ENCODE data around the gene POFUT2.
"Not testable (repeated sequence)": the region's sequence is repeated elsewhere in the genome, so short reads cannot be mapped to it uniquely, and the experiment has no call there.

DNA sequence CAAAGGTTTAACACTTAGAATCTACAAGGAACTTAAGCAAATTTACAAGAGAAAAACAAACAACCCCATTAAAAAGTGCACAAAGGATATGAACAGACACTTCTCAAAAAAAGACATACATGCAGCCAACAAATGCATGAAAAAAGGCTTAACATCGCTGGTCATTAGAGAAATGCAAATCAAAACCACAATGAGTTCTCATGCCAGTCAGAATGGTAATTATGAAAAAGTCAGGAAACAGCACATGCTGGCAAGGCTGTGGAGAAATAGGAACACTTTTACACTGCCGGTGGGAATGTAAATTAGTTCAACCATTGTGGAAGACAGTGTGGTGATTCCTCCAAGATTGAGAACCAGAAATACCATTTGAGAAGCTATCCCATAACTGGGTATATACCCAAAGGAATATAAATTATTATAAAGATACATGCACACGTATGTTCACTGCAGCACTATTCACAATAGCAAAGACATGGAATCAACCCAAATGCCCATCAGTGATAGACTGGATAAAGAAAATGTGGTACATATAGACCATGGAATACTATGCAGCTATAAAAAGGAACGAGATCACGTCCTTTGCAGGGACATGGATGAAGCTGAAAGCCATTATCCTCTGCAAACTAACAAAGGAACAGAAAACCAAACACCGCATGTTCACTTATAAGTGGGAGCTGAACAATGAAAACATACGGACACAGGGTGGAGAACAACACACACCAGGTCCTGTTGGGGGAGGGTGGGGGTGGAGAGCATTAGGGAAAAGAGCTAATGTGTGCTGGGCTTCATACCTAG lies 28.2 kb upstream of the POFUT2 start:
- TF ChIP-seq POLR2AphosphoS5, POLR2A (IDR thresholded peaks at IDR 0.05): not testable (repeated sequence)
- TF ChIP-seq, protein P1, sequence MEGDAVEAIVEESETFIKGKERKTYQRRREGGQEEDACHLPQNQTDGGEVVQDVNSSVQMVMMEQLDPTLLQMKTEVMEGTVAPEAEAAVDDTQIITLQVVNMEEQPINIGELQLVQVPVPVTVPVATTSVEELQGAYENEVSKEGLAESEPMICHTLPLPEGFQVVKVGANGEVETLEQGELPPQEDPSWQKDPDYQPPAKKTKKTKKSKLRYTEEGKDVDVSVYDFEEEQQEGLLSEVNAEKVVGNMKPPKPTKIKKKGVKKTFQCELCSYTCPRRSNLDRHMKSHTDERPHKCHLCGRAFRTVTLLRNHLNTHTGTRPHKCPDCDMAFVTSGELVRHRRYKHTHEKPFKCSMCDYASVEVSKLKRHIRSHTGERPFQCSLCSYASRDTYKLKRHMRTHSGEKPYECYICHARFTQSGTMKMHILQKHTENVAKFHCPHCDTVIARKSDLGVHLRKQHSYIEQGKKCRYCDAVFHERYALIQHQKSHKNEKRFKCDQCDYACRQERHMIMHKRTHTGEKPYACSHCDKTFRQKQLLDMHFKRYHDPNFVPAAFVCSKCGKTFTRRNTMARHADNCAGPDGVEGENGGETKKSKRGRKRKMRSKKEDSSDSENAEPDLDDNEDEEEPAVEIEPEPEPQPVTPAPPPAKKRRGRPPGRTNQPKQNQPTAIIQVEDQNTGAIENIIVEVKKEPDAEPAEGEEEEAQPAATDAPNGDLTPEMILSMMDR (IDR thresholded peaks at IDR 0.05 in 8 of 11, conservative IDR thresholded peaks at IDR 0.05 in 3 of 11): not testable (repeated sequence)
